Measurements from ENCODE around the gene CHID1.

Gene CHID1

GRCh38 chr11:955154-956063 lies 44.8 kb upstream of the CHID1 start:
- no peak for TF ChIP-seq MAX (IDR thresholded peaks at IDR 0.05)
- peak; percentile 38; the same call in 1 of the 2 replicates for TF ChIP-seq REST (IDR thresholded peaks at IDR 0.05; ENCODE audit: low read depth)

GRCh38 chr11:954392-955153 lies 44.0 kb upstream of the CHID1 start:
- TF ChIP-seq FOXM1 (IDR thresholded peaks at IDR 0.05; ENCODE audit: borderline replicate concordance, low read depth) (no peak), TAF1 (IDR thresholded peaks at IDR 0.05; ENCODE audit: low read depth) (no peak), YY1 (IDR thresholded peaks at IDR 0.05; ENCODE audit: low read depth) (no peak), TCF12 (IDR thresholded peaks at IDR 0.05; ENCODE audit: low read depth) (no peak), TEAD4 (IDR thresholded peaks at IDR 0.05) (no peak), RAD21 (IDR thresholded peaks at IDR 0.05; ENCODE audit: low read depth) (no peak), EP300 (IDR thresholded peaks at IDR 0.05; ENCODE audit: borderline replicate concordance) (no peak), MAX (IDR thresholded peaks at IDR 0.05) (no peak), CREB1 (IDR thresholded peaks at IDR 0.05; ENCODE audit: low read depth) (no peak), USF1 (IDR thresholded peaks at IDR 0.05) (no peak), EGR1 (IDR thresholded peaks at IDR 0.05) (no peak), NFIC (IDR thresholded peaks at IDR 0.05) (no peak), ZBTB7A (IDR thresholded peaks at IDR 0.05; ENCODE audit: low read depth) (no peak), REST (IDR thresholded peaks at IDR 0.05; ENCODE audit: low read depth) (no peak)

- TF ChIP-seq CEBPB (IDR thresholded peaks at IDR 0.05) (no peak), MAX (IDR thresholded peaks at IDR 0.05) (no peak), TCF12 (IDR thresholded peaks at IDR 0.05; ENCODE audit: low read depth) (no peak), EGR1 (IDR thresholded peaks at IDR 0.05) (no peak), TEAD4 (IDR thresholded peaks at IDR 0.05) (no peak), TAF1 (IDR thresholded peaks at IDR 0.05; ENCODE audit: low read depth) (no peak), FOXM1 (IDR thresholded peaks at IDR 0.05; ENCODE audit: borderline replicate concordance, low read depth) (no peak), EP300 (IDR thresholded peaks at IDR 0.05; ENCODE audit: borderline replicate concordance) (no peak), RAD21 (IDR thresholded peaks at IDR 0.05; ENCODE audit: low read depth) (no peak), REST (IDR thresholded peaks at IDR 0.05; ENCODE audit: low read depth) (no peak)
Observed at GRCh38 chr11:953512-953911, 42.9 kb upstream of the CHID1 start.
